GOT3 (cell line): Measurements from ENCODE around the gene MARCO.
"Not testable (repeated sequence)": the region's sequence is repeated elsewhere in the genome, so short reads cannot be mapped to it uniquely, and the experiment has no call there.

Source experiments
- DNase-seq: peaks from one replicate; lab custom pipeline; 2025; ENCODE audit warnings: mixed read lengths; lab: John Stamatoyannopoulos, UW

Gene MARCO

DNA sequence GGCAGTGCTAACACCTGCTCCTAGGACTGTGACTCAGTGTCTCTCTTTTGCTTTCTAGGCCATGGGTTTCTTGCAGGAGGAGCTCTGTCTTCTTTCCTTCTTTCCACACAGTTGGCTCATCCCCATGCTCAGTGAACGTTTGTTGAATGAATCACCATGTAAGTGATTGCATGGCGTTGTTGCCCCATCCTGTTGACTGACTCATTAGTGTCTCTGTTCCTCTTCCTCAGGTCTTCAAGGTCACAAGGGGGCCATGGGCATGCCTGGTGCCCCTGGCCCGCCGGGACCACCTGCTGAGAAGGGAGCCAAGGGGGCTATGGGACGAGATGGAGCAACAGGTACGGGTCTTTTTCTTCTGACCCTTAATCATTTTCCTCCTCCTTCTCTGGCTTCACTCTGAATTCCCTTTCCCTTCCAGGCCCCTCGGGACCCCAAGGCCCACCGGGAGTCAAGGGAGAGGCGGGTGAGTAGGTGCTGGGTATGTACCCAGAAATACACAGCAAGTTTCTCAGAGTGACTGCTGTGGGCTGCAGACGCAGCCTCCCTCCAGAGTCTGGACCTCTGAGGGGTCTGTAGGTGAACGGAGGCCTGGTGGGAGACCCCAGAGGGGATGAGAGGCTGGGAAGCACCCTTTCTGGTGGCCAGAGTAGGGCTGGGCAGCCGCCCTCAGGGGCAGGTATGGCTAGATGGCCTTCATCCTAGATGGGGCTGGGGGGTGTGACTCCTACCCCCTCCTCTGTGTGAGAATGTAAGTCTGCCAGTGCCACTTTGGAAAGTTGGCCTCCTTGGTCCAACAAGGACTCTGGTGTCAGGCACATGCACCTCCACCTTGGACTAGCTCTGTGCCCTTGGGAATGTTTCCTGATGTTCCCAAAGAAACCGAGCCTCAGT lies 32.4 kb downstream of the MARCO start:
- no peak for DNase-seq

DNA sequence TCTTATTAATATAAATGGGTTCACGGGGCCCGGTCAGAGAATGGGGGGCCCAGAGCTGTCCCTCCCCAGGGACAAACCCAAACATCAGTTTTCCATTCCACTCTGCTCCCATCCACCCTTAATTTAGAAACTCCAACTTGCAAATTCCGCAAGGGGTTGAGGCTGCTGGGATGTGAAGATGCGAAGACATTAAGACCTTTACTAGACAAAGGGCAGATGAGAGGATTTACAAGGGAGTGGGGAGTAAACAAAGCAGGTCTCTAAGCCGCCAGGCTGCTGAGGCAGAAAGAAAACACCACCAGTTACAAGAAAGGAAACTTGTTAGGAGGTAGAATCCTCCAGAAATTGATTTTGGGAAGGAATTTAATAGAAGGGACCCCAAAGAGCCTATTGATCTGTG lies 33.1 kb downstream of the MARCO start:
- DNase-seq, result no peak

DNA sequence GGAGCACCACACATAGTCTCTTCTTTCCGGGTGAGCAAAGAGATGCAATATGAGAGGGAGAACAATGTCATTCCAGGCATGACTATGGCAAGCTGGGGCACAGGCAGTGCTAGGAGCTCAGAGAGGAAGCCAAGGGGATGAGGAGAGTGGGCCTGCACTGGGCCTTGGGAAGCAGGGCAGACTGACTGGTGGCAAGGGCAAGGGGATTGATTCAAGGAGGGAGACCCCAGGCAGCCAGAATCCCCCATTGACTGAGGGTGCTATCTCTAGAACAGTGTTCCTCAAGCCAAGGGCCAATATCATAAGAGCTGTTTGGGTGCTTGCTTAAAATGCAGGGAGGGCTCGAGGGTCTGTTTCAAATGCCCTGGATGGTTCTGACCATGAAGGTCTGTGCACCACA lies 36.1 kb downstream of the MARCO start:
- no peak for DNase-seq

DNA sequence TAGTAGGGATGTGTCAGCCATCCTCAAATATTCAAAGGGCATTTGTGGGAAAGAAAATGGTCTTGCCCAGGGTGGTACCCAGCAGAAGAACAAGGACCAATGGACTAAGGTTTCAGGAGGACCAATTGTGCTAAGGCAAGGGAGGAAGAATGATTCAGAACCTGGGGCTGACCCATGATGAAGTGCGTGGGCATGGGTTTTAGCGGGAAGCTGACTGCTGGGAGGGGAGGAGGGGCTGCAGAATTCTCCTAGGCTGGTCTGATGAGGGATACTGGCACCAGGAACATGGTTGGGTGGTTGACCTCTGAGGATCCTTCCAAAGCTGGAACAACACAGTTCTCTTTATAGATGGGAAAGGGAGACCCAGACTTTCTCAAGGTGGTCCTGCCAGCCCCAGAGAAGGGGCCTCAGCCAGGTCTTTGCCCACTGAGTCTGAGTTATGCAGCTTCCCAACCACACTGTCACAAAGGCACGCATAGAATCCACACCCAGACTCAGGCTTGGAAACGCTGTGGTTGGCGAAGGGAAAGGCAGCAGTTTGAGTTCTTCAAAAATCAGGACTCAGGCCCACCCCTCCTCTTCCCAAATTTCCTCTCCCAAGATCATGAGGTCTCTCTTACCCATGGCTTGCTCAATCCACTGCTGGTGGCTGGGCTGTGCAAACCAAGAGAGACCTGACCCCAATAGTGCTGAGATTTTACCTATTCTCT lies 37.3 kb downstream of the MARCO start:
- no peak for DNase-seq

DNA sequence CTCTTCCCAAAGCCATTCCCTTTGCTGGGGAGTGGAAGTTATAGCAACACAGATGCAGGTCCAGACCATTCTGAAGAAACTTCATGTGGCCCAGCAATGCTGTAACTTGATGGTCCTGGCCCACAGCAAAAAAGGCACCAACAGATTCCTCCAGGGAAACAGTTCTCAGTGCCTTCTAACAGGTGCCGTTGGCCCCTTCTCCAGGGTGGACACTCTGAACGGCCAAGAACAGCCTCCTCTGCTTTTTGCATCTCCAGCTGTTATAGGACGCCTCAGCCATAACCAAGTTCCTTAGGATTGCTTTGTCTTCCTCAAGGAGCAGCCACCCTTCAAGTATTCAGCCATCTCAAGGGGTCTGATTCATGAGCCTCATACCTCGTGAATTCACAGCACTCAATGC lies 38.0 kb downstream of the MARCO start:
- DNase-seq, result no peak

DNA sequence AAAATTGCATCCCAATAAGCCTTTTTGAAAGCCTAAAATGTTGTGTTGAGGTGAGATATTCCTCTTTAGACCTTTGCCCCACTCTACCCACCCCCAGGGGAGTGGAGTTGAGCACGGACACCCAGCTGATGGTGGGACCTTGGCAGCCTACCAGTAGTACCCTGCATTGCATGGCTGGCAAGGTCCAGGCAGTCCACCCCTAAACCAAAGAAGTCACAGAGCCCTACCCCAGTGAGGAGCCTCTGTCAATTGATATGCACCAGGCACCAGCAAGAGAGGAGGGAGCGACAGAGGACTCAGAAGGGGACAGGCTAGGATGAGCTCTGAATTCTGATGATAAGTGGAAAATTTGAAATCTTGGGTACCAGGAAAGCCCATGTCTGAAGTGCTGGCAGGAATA lies 38.6 kb downstream of the MARCO start:
- DNase-seq, result no peak

DNA sequence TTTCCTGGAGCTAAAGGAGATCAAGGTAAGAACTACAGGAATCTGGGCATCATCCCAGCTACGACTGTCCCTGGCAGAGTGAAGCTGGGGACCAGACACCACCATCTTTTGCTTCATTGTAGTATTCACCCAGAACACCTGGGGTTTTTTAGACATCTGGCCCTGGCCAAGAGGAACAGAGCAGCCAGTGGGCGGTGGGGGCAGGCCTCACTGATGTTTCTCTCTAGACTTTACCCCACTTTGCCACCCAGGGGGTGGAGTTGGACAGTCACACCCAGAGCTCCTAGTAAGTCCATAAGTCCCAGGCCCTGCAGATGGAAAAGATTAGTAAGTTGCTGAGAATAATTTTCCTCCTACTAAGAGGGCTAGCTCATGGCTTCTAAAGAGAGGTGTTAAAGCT lies 39.6 kb downstream of the MARCO start:
- DNase-seq, result no peak

DNA sequence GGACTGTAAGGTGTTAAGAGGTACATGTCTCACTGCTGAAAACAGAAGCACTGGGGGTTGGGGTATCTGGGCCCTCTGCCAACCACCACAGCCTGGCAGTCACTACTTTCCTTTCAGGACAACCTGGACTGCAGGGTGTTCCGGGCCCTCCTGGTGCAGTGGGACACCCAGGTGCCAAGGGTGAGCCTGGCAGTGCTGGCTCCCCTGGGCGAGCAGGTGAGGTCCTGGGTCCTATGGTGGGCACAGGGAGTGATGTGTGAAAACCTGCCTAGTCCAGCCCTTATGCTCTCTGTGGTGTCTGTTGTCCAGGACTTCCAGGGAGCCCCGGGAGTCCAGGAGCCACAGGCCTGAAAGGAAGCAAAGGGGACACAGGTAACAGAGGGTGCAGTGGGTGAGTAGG lies 40.0 kb downstream of the MARCO start:
- no peak for DNase-seq

DNA sequence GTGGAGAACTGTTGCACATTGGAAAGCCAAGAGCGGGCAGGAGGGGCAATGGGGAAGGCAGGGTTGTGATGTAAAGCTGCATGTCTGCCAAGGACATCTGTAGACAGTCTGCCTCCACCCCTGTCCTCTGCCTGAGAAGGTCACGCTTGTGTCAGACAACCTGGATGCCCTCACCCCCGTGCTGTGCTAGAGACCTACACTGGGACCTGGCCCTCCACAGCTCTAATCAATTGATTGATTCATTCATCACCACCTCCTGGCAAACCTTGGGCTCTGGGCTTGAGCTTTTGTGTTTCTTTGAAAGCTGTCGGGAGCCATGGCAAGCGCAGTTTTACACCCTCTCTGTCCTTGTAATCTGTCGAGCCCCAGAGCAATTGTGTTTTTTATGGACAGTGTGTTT lies 41.1 kb downstream of the MARCO start:
- no peak for DNase-seq

DNA sequence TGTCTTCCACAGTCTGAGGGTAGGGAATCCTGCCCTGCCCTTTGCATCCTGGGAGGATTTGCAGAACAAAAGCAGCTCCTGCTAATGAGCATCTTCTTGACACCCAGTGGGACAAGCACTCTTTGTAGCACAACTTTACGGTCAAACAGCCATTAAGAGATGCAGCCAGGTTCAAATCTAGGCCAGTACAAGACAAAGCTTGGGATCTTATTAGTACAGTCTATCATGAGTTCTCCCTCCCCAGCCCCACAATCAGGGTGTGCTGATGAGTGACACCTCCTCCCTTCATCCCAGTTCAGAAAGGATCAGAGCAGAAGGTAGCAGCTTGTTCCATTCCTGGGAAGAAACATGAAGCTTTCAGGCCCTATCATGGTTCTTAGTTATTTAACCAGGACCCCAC lies 41.9 kb downstream of the MARCO start:
- DNase-seq, result no peak

DNA sequence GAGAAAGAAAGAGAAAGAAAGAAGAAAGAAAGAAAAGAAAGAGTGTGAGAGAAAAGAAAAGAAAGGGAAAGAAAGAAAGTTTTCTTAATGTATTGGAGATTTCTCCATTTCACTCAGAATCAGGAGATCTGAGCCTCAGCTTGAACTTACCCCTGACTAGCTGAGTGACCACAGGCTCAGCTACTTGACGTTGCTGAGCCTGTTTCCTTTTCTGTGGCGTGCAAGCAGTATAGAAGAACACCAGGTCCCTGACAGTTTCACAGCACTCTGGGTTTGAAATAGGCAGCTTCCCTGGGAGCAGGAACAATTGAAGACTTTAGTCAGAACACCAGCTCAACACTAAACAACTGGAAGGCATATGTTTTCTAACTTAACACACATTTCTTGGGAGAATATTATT lies 44.7 kb downstream of the MARCO start:
- no peak for DNase-seq

DNA sequence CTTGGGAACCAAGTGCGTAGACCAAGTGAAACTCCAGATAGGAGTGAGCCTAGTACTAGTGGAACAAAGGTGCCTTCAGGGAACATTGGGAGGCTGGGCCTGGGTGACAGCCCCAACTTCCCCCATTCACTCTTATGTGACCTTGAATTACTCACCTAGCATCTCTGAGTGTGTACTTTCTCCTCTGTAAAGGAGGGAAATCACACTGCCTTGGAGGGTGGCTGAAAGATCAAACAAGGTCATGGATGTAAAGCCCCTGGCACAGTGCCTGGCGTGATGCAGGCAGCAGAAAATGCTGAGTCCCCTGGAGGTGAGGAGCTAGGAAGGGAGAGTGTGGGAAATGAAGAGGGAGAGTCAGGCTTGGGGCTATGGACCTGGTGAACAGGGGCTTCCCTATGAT lies 45.9 kb downstream of the MARCO start:
- no peak for DNase-seq

DNA sequence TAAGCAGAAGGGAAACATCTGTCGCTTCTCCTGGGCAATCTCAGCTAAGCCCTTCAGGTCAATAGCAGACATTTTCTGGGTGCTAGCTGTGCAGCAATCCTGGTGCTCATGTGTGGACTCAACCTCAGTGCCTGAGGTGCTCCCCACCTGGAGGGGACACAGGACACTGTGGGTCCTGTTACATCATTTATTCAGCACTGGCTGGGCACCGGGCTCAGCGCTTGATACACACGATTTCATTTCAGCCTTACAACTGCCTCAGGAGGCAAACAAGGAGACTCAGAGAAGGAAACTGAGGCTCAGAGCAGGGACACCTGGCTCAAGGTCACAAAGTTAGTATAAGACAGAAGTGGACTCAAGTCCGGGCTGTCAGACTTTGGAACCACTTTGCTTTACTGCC lies 46.7 kb downstream of the MARCO start:
- DNase-seq, result no peak

DNA sequence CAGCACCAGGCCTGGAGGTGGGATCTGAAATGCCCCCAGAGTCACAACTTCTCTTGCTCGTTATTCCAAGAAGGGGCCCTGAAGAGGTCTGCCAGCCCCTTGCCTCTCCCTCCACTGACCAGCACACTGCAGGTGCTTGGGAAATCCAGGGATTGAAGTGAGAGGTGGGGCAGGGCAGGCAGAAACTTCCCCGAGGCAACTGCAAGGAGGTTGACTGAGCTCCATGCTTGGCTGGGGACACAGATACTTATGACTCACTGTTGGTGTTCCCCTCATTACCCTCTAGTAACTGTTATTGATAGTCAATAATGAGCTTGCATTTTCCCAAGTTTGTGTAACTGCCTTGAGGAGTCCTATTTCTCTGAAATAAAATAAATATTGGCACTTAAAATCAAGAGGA lies 47.5 kb downstream of the MARCO start:
- DNase-seq, result no peak

DNA sequence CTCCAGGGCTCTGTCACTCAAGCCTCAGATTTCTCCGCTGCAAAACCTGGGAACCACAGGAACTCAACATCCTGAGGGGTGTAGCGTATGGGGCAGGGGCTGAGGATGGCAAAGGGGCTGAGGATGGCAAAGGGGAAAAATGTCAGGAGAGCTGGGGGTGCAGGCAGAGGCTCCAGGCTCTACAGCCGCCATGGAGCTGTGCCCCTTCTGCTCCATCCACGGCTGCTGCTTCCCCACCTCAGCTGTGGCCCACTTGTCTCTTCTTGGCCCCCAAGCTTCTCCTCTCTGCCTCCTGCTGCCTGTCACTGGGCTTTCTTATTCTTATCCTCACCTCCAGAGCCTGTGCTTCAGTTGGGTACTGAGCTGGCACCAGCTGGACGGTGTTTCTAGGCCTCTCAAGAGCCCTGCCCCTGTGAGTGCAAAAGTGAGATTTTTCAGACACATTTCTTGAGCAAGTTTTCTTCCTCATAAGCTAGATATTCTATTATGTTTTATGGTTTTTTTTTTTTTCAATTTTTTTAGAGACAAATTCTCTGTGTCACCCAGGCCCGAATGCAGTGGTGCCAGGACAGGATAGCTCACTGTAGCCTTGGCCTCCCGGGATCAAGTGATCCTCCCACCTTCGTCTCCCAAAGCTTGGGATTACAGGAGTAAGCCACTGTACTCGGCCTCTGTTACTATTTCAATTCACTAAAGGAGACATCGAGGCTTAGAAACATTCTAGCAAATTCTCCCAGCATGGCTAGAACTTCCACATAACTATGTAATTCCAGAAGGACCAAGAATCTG lies 49.0 kb downstream of the MARCO start:
- DNase-seq, result no peak

DNA sequence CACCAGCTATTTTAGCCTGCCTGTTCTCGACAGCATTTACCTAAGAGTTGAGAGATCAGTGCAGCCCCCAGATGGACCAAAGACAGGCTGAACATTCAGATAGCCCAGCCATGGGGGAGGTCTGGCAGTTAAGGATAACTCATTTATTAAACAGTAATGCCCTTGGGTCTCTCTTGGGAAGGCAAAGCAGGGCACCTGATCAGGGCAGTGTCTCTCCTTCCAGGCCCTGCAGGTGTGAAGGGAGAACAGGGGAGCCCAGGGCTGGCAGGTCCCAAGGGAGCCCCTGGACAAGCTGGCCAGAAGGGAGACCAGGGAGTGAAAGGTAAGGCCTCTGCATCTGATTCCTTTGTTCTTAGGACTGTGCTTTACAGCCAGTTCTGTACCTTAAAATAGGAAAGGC lies 49.6 kb downstream of the MARCO start:
- no peak for DNase-seq

DNA sequence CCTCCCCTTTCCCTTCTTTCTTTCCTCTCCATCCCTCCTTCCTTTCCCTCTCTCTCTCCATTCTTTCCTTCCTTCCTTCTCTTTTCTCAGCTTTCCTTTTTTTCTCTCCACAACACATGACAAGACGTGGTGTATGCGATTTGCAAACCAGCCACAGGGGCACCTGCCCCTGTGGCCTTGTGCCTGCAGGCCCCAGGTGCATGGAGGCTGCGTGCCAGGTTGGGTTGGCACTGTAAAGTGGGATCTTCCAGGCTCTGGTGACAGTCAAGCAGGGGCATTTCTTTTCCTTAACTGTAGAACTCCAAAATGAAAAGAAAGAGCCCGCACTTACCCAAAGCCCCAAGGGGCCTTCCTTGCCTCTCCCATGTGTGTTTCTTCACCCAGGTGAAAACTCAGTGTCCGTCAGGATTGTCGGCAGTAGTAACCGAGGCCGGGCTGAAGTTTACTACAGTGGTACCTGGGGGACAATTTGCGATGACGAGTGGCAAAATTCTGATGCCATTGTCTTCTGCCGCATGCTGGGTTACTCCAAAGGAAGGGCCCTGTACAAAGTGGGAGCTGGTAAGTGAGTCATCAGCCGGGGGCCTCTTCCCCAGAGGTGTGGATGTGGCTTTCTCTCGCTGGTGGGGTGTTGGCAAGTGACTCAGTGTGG lies 50.9 kb downstream of the MARCO start:
- DNase-seq, result no peak

DNA sequence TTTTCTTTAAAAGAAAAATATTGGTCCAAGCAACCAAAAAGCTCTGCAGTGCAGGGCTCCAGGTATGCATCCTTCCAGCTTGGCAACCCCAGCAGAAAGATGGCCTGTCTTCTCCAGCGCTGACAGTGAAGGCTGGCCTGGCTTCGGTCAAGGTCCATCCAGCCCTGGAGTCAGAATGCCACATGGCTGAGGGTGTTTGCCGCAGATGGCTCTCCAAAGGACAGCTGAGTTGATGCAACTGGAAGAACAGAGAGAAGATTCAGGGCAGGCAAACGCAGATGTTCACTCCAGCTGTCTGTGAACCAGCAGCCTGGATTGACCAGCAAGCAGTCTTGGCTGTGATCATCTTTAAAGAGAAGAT lies 51.4 kb downstream of the MARCO start:
- no peak for DNase-seq

DNA sequence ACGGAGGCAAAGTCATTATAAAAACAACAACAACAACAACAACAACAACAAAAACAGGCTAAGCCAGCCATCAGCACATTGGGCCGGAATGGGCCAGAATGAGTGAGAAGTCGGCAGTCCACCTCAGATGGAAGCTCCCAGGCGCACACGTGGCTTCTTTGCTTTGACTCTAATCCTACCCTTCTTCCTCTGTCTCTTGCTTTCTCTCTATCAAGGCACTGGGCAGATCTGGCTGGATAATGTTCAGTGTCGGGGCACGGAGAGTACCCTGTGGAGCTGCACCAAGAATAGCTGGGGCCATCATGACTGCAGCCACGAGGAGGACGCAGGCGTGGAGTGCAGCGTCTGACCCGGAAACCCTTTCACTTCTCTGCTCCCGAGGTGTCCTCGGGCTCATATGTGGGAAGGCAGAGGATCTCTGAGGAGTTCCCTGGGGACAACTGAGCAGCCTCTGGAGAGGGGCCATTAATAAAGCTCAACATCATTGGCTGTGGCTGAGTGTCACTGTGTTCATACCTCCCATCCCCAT lies 52.2 kb downstream of the MARCO start:
- no peak for DNase-seq

DNA sequence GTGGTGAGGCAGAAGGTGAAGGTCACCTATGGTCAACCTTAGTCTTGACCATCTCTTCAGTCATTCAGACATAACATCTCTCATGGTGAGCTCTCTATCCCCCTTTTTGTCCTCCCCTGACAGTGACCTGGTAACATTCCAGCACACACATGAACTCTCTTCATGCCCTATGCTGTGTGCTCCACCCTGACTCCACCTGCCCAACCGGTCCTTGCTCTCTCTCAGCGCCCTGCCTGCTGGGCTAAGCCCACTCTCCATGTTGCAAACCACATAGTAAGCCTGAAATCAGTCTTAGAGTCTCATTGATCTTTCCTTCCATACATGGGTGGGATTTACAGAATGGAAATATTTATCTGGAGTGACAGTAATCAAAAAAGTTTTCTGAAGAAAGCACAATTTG lies 52.8 kb downstream of the MARCO start:
- no peak for DNase-seq

DNA sequence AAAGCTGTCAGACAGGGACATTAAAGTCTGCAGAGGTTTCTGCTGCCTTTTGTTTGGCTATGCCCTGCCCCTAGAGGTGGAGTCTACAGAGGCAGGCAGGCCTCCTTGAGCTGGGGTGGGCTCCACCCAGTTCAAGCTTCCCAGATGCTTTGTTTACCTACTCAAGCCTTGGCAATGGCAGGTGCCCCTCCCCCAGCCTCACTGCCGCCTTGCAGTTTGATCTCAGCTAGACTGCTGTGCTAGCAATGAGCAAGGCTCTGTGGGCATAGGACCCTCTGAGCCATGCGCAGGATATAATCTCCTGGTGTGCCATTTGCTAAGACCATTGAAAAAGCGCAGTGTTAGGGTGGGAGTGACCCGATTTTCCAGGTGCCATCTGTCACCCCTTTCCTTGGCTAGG lies 61.9 kb downstream of the MARCO start:
- not testable (repeated sequence) for DNase-seq

DNA sequence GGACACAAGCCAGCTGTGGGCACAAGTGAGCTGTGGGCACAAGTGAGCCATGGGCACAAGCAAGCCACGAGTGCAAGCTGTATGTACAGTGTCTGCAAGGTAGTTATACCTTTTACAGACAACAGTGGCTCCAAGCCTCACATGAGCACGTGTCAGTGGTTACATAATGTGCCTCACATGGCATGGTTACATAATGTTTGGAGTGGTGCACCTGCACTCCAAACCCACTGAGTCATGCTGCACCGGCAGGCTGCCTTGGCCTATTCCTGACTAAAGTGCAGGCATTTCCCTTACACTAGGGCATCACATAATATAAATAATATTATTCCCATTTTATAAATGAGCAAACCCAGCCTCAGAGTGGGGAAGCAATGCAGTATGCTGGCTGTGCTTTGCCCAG lies 62.6 kb downstream of the MARCO start:
- no peak for DNase-seq
